GM12878 (cell line): ENCODE data around the gene DISP3. TPM values are rescaled to one million over a fixed set of nuclear protein-coding genes. Genes with fewer than 3 reads are reported as not detected.

Experiments
- ATAC-seq: fragments of 200-7000 bp; cut with Tn5 transposase; 3 replicates; pipeline ENCODE4 v1.9.1; 2020; ENCODE audit warnings: mild to moderate bottlenecking, moderate library complexity
- BruUV-seq: library from RNA; stranded (reverse); fragments of 400-500 nt; replicated peaks from 2 replicates; lab custom pipeline; 2021; lab: Mats Ljungman, UMichigan
- CTCF ChIA-PET: fragments of 300-600 bp; sonication (Branson Sonifier 250); formaldehyde crosslinking; extraction: SDS; loops from one replicate; lab custom pipeline; 2021; ENCODE audit warnings: inconsistent platforms; lab: Yijun Ruan, JAX
- POLR2A ChIA-PET: fragments of 350-600 bp; formaldehyde crosslinking; extraction: SDS; loops from one replicate; lab custom pipeline; 2021; ENCODE audit warnings: inconsistent platforms; lab: Charles Lee
- RAD21 ChIA-PET: fragments of 300-600 bp; sonication (Branson Sonifier 250); formaldehyde crosslinking; loops from one replicate; lab custom pipeline; 2023; ENCODE audit warnings: antibody characterized with exemption; ENCODE audit not compliant: unreplicated experiment; lab: Charles Lee
- SMC1A ChIA-PET: fragments of 300-600 bp; sonication (Branson Sonifier 250); formaldehyde crosslinking; loops from one replicate; lab custom pipeline; 2023; ENCODE audit not compliant: unreplicated experiment, uncharacterized antibody; lab: Charles Lee
- DNase-seq: peaks from one replicate; pipeline ENCODE4 v3.0.0-alpha.2; 2011; ENCODE audit warnings: low read depth, low spot score
- FAIRE-seq: peaks from 3 replicates; lab custom pipeline; 2011; peaks lifted over from hg19 to GRCh38; lab: Jason Lieb, UNC
- H2AFZ ChIP-seq: 2 replicates; pipeline ENCODE4 v1.6.0; 2011; ENCODE audit warnings: low read depth, low read length, control low read depth; ENCODE audit not compliant: control insufficient read depth
- H3K27ac ChIP-seq: 2 replicates; pipeline ENCODE4 v1.5.1; 2011; ENCODE audit warnings: control low read depth; ENCODE audit not compliant: control insufficient read depth, insufficient read depth
- H3K27me3 ChIP-seq, 2 experiments: replicated peaks in 1 of 2; 2 replicates each; pipeline versions ENCODE4 v1.6.0 to v1.6.1; 2011; ENCODE audit warnings: low read length in 1 of 2; ENCODE audit not compliant: control insufficient read depth in 2 of 2, insufficient read depth in 2 of 2
- H3K36me3 ChIP-seq, 2 experiments: 2 replicates each; pipeline ENCODE4 v1.5.1; 2011; ENCODE audit warnings: low read length in 1 of 2; ENCODE audit not compliant: control insufficient read depth in 2 of 2, insufficient read depth in 2 of 2
- H3K4me1 ChIP-seq: 2 replicates; pipeline ENCODE4 v1.6.1; 2011; ENCODE audit warnings: mild to moderate bottlenecking, low read length, moderate library complexity, mixed read lengths; ENCODE audit not compliant: control insufficient read depth, insufficient read depth
- H3K4me2 ChIP-seq: 2 replicates; pipeline ENCODE4 v1.6.0; 2011; ENCODE audit warnings: control low read depth; ENCODE audit not compliant: control insufficient read depth, insufficient read depth
- H3K4me3 ChIP-seq: fragments of 200-600 bp; sonication (generic); 2 replicates; pipeline ENCODE4 v1.5.1; 2016
- H3K79me2 ChIP-seq: 2 replicates; pipeline ENCODE4 v1.6.0; 2011; ENCODE audit warnings: low read length; ENCODE audit not compliant: control insufficient read depth, insufficient read depth
- H3K9ac ChIP-seq: 2 replicates; pipeline ENCODE4 v1.8.0; 2011; ENCODE audit warnings: low read length, control low read depth, mixed read lengths; ENCODE audit not compliant: control insufficient read depth, insufficient read depth
- H3K9me3 ChIP-seq: replicated peaks from 3 replicates; pipeline ENCODE4 v1.5.1; 2011; ENCODE audit warnings: mild to moderate bottlenecking, low read length; ENCODE audit not compliant: control insufficient read depth, insufficient read depth
- H4K20me1 ChIP-seq: 2 replicates; pipeline ENCODE4 v1.6.0; 2011; ENCODE audit not compliant: control insufficient read depth, insufficient read depth
- MXI1 ChIP-seq: fragments of 150-350 bp; IDR thresholded peaks from 2 replicates; pipeline ENCODE4 v1.6.1; 2011; ENCODE audit warnings: low read depth, mild to moderate bottlenecking, inconsistent platforms, low read length, improper control_type of control experiment
- NBN ChIP-seq: fragments of 450-650 bp; IDR thresholded peaks from 2 replicates; pipeline ENCODE4 v1.6.1; 2016
- NKRF ChIP-seq: fragments of 450-650 bp; conservative IDR thresholded peaks from 2 replicates; pipeline ENCODE4 v1.6.1; 2017; ENCODE audit warnings: mild to moderate bottlenecking, moderate library complexity
- RB1 ChIP-seq: fragments of 450-650 bp; formaldehyde crosslinking; IDR thresholded peaks from 2 replicates; pipeline ENCODE4 v1.6.1; 2017; ENCODE audit warnings: mild to moderate bottlenecking, borderline replicate concordance
- WRNIP1 ChIP-seq: IDR thresholded peaks from 2 replicates; pipeline ENCODE4 v1.6.1; 2011; ENCODE audit warnings: low read depth, low read length, improper control_type of control experiment, borderline replicate concordance
- WGBS: methylation state at CpG from one replicate; pipeline ENCODE4 v1.1.6; 2016; ENCODE audit warnings: low lambda C conversion rate; ENCODE audit not compliant: insufficient replicate concordance, insufficient coverage; ENCODE audit errors: missing lambda C conversion rate; 5-methylcytosine and 5-hydroxymethylcytosine counted together
- in situ Hi-C: fragments of 300-500 bp; cut with MboI; formaldehyde crosslinking; loops from 9 replicates; pipeline ENCODE4 v1.14.3; 2018; ENCODE audit warnings: mixed read lengths
- intact Hi-C: fragments of 100-400 bp; cut with micrococcal nuclease; formaldehyde crosslinking; loops from one replicate; pipeline ENCODE4 v1.14.2; 2022; ENCODE audit not compliant: unreplicated experiment
- polyA plus RNA-seq, 11 experiments: library from polyadenylated mRNA; depleted of rRNA in 4 of 11; unstranded in 6 of 11; stranded (reverse) in 5 of 11; fragments of >200 nt; fragmentation: Nextera tagmentation in 4 of 11; fragmentation: Illumina TruSeq in 1 of 11; extraction: Ambion mirVana in 4 of 11; extraction: Trizol in 1 of 11; gene quantifications; 1 replicate in 1 of 11; 2 replicates in 10 of 11; pipeline versions ENCODE4 v1.2.1 to v1.2.3, GENCODE V29; 2011 to 2016; ENCODE audit warnings: inconsistent platforms in 2 of 11, missing spikeins in 2 of 11, low read depth in 1 of 11
- total RNA-seq, 4 experiments: library from RNA; depleted of rRNA in 3 of 4; stranded (reverse); fragments of >200 nt in 3 of 4; fragmentation: Illumina TruSeq in 1 of 4; extraction: Trizol in 1 of 4; gene quantifications; 2 replicates each; pipeline versions ENCODE4 v1.2.1 to v1.2.3, GENCODE V29; 2013 to 2021

The DISP3 gene
- total and polyA plus RNA-seq, 10 of the 15 experiments (the other 5 are each of a cell fraction or from before 2014, with no cell fraction given): under 0.01 to 0.18 (median 0.09) TPM; not detected in 2

- no peak overlapping the region for H3K4me2 ChIP-seq
- H3K9ac ChIP-seq: no peak overlapping the region
- peaks cover 3 to 4% of the 10 kb centered on the region in 2 experiments for H3K27me3 ChIP-seq
- no peak overlapping the region for H3K27ac ChIP-seq
- no peaks in the 10 kb centered on the region for H4K20me1 ChIP-seq
- 3% methylated on average over 4 of the region's 4 CpGs for WGBS
- intact Hi-C loops (no loop called here), in situ Hi-C loops (no loop called here)
- no peaks in the 10 kb centered on the region for H3K79me2 ChIP-seq
- BruUV-seq: no TSS peak
- CTCF ChIA-PET: no interaction called here
- no peak overlapping the region for H3K4me3 ChIP-seq
- no peak for TF ChIP-seq MXI1
- no peak for DNase-seq
- RAD21 ChIA-PET: no interaction called here
- H2AFZ ChIP-seq: no peak overlapping the region
- no peak for ATAC-seq
- no peaks in the 10 kb centered on the region for H3K36me3 ChIP-seq
- H3K9me3 ChIP-seq: no peaks in the 10 kb centered on the region
- SMC1A ChIA-PET: no interaction called here
- FAIRE-seq: no peak
- no peaks in the 10 kb centered on the region for H3K4me1 ChIP-seq
- POLR2A ChIA-PET: no interaction called here
These were observed 15.8 kb upstream of the DISP3 start for GRCh38 chr1:11463177-11463576.

- Histone ChIP-seq H3K79me2 (no peaks in the 10 kb centered on the region), H4K20me1 (no peaks in the 10 kb centered on the region), H3K27ac (no peak overlapping the region), H3K27me3 (peaks cover 3 to 4% of the 10 kb centered on the region in 2 experiments), H3K36me3 (no peaks in the 10 kb centered on the region), H3K4me3 (no peak overlapping the region), H3K4me2 (no peak overlapping the region), H3K9ac (no peak overlapping the region), H2AFZ (no peak overlapping the region), H3K9me3 (no peaks in the 10 kb centered on the region), H3K4me1 (no peaks in the 10 kb centered on the region)
- ChIA-PET CTCF (no interaction called here), POLR2A (no interaction called here), RAD21 (no interaction called here), SMC1A (no interaction called here)
- no peak for TF ChIP-seq NKRF
- no peak for TF ChIP-seq RB1
- no peak for TF ChIP-seq WRNIP1
- no peak for TF ChIP-seq NBN
- no peak for DNase-seq
- intact Hi-C loops (no loop called here), in situ Hi-C loops (no loop called here)
- FAIRE-seq: no peak
- no TSS peak for BruUV-seq
- WGBS: 33% methylated on average over 6 of the region's 6 CpGs
- ATAC-seq: no peak
These were observed 13.6 kb upstream of the DISP3 start for GRCh38 chr1:11465307-11465706.
